Fibroblast of skin of left biceps (primary cell): ENCODE data around the gene LGALS8.

Experiments used
- DNase-seq, 2 experiments: peaks; one replicate each; pipeline ENCODE4 v3.0.0-alpha.2; 2013; ENCODE audit warnings: low read depth in 2 of 2

LGALS8 gene

GRCh38 chr1:236509203-236509602 lies 14.6 kb upstream of the LGALS8 start:
- no peak for DNase-seq

GRCh38 chr1:236509647-236510401 lies 14.0 kb upstream of the LGALS8 start:
- DNase-seq = no peak

GRCh38 chr1:236511735-236512418 lies 11.9 kb upstream of the LGALS8 start:
- DNase-seq = no peak

- no peak for DNase-seq
These were observed 8.9 kb upstream of the LGALS8 start for GRCh38 chr1:236514703-236515442.

- DNase-seq = no peak
These were observed 8.3 kb upstream of the LGALS8 start for GRCh38 chr1:236515443-236515958.

- peak in 1 of 2 experiments; percentile 53 for DNase-seq
These were observed 6.7 kb upstream of the LGALS8 start for GRCh38 chr1:236516929-236517704.

- DNase-seq = no peak
These were observed 5.5 kb upstream of the LGALS8 start for GRCh38 chr1:236518322-236518721.

GRCh38 chr1:236520445-236521005 lies 3.3 kb upstream of the LGALS8 start:
- no peak for DNase-seq

GRCh38 chr1:236522937-236523703 lies 662 bp upstream of the LGALS8 start:
- DNase-seq = no peak

- DNase-seq = peak; percentile 68 to 70
These were observed 536 bp downstream of the LGALS8 start for GRCh38 chr1:236524142-236524894.

GRCh38 chr1:236524895-236525184 lies 1.1 kb downstream of the LGALS8 start:
- no peak for DNase-seq

- no peak for DNase-seq
These were observed 2.3 kb downstream of the LGALS8 start for GRCh38 chr1:236526079-236526478.

GRCh38 chr1:236530286-236530685 lies 6.5 kb downstream of the LGALS8 start:
- no peak for DNase-seq

- no peak for DNase-seq
These were observed 7.2 kb downstream of the LGALS8 start for GRCh38 chr1:236530959-236531358.

GRCh38 chr1:236532850-236533249 lies 9.1 kb downstream of the LGALS8 start:
- no peak for DNase-seq

- no peak for DNase-seq
These were observed 10.4 kb downstream of the LGALS8 start for GRCh38 chr1:236534151-236534651.

GRCh38 chr1:236535190-236535589 lies 11.4 kb downstream of the LGALS8 start:
- DNase-seq = no peak

GRCh38 chr1:236535662-236536161 lies 11.9 kb downstream of the LGALS8 start:
- DNase-seq = no peak

GRCh38 chr1:236536540-236536939 lies 12.8 kb downstream of the LGALS8 start:
- no peak for DNase-seq
